Endothelial cell of umbilical vein (primary cell): ENCODE data around the gene TANGO2. TPM values are rescaled to one million over a fixed set of nuclear protein-coding genes. Genes with fewer than 3 reads are reported as not detected.

ENCODE experiments used
- BruUV-seq: library from RNA; stranded (reverse); fragments of 400-500 nt; replicated peaks from 2 replicates; lab custom pipeline; 2021; lab: Mats Ljungman, UMichigan
- CTCF ChIA-PET: fragments of 300-600, 350-600 bp; sonication (Branson Sonifier 250); formaldehyde crosslinking; loops from one replicate; lab custom pipeline; 2021; ENCODE audit warnings: antibody characterized with exemption, inconsistent platforms; lab: Charles Lee
- POLR2A ChIA-PET: fragments of 300-600, 350-600 bp; sonication (Branson Sonifier 250); formaldehyde crosslinking; loops from one replicate; lab custom pipeline; 2021; ENCODE audit warnings: antibody characterized with exemption, inconsistent platforms; lab: Charles Lee
- DNase-seq: peaks from one replicate; pipeline ENCODE4 v3.0.0-alpha.2; 2011; ENCODE audit warnings: low read depth, low spot score
- FAIRE-seq: peaks from 2 replicates; lab custom pipeline; 2011; peaks lifted over from hg19 to GRCh38; lab: Jason Lieb, UNC
- H2AFZ ChIP-seq: 2 replicates; pipeline ENCODE4 v1.6.0; 2012; ENCODE audit warnings: low read depth, low read length, control low read depth, inconsistent platforms
- H3K27ac ChIP-seq: 2 replicates; pipeline ENCODE4 v1.5.1; 2011; ENCODE audit warnings: low read depth, mild to moderate bottlenecking, control low read depth, low read length, moderate library complexity; ENCODE audit not compliant: insufficient read depth
- H3K27me3 ChIP-seq, 2 experiments: 2 replicates each; pipeline versions ENCODE4 v1.6.0 to v1.6.1; 2011; ENCODE audit warnings: low read length in 2 of 2, mixed read lengths in 1 of 2; ENCODE audit not compliant: control insufficient read depth in 2 of 2, insufficient read depth in 2 of 2
- H3K36me3 ChIP-seq, 2 experiments: 2 replicates in 1 of 2; 3 replicates in 1 of 2; pipeline ENCODE4 v1.5.1; 2011; ENCODE audit warnings: low read length in 2 of 2, mild to moderate bottlenecking in 1 of 2, moderate library complexity in 1 of 2; ENCODE audit not compliant: control insufficient read depth in 2 of 2, insufficient read depth in 2 of 2; ENCODE audit errors: extremely low read depth in 1 of 2
- H3K4me1 ChIP-seq: 3 replicates; pipeline ENCODE4 v1.5.1; 2011; ENCODE audit warnings: mild to moderate bottlenecking, low read length; ENCODE audit not compliant: control insufficient read depth, insufficient read depth; ENCODE audit errors: extremely low read depth
- H3K4me2 ChIP-seq: 2 replicates; pipeline ENCODE4 v1.6.1; 2011; ENCODE audit warnings: low read length, control low read depth, mixed read lengths; ENCODE audit not compliant: insufficient read depth
- H3K4me3 ChIP-seq, 3 experiments: fragments of 200-600 bp in 1 of 3; sonication (generic), shearing (Covaris generic) in 1 of 3; replicated peaks in 1 of 3; 2 replicates each; pipeline ENCODE4 v1.5.1; 2011 to 2016; ENCODE audit warnings: control low read depth in 3 of 3, low read length in 3 of 3, mild to moderate bottlenecking in 2 of 3, inconsistent platforms in 1 of 3, low read depth in 1 of 3, moderate library complexity in 1 of 3; ENCODE audit not compliant: insufficient read depth in 1 of 3
- H3K79me2 ChIP-seq: 2 replicates; pipeline ENCODE4 v1.6.0; 2012; ENCODE audit warnings: low read length, inconsistent platforms; ENCODE audit not compliant: control insufficient read depth, insufficient read depth
- H3K9ac ChIP-seq: replicated peaks from 2 replicates; pipeline ENCODE3; 2011; ENCODE audit warnings: low read length, control low read depth; ENCODE audit not compliant: insufficient read depth; ENCODE audit errors: extremely low read depth
- H3K9me1 ChIP-seq: replicated peaks from 3 replicates; pipeline ENCODE4 v1.6.0; 2011; ENCODE audit warnings: mild to moderate bottlenecking, low read length; ENCODE audit not compliant: control insufficient read depth, insufficient read depth; ENCODE audit errors: extremely low read depth
- H3K9me3 ChIP-seq: replicated peaks from 2 replicates; pipeline ENCODE4 v1.5.1; 2012; ENCODE audit warnings: low read length, inconsistent platforms; ENCODE audit not compliant: control insufficient read depth, insufficient read depth
- H4K20me1 ChIP-seq: replicated peaks from 2 replicates; pipeline ENCODE3; 2011; ENCODE audit warnings: mild to moderate bottlenecking, low read length; ENCODE audit not compliant: control insufficient read depth, insufficient read depth; ENCODE audit errors: extremely low read depth
- EZH2 ChIP-seq: IDR thresholded peaks from 2 replicates; pipeline ENCODE4 v1.6.1; 2012; ENCODE audit warnings: borderline replicate concordance, low read depth, mild to moderate bottlenecking, moderate library complexity, low read length, inconsistent platforms; ENCODE audit not compliant: severe bottlenecking
- FOS ChIP-seq: IDR thresholded peaks from 2 replicates; pipeline ENCODE4 v1.6.1; 2011; ENCODE audit warnings: mild to moderate bottlenecking, low read length, moderate library complexity, borderline replicate concordance; ENCODE audit not compliant: insufficient read depth
- GATA2 ChIP-seq: IDR thresholded peaks from 2 replicates; pipeline ENCODE4 v1.7.0; 2011; ENCODE audit warnings: low read depth, mild to moderate bottlenecking, moderate library complexity, mixed read lengths, low read length; ENCODE audit not compliant: insufficient read length, insufficient read depth
- JUN ChIP-seq: IDR thresholded peaks from 2 replicates; pipeline ENCODE4 v1.6.1; 2011; ENCODE audit warnings: borderline replicate concordance, low read depth; ENCODE audit not compliant: insufficient read length, insufficient read depth
- MYC ChIP-seq: IDR thresholded peaks from one replicate; pipeline ENCODE4 v1.6.1; 2011; ENCODE audit warnings: mild to moderate bottlenecking, low read depth, low read length
- POLR2A ChIP-seq: IDR thresholded peaks from 2 replicates; pipeline ENCODE4 v1.6.1; 2012; ENCODE audit warnings: low read depth, mild to moderate bottlenecking, control low read depth, low read length
- POLR2AphosphoS5 ChIP-seq: IDR thresholded peaks from 2 replicates; pipeline ENCODE4 v1.6.1; 2012; ENCODE audit warnings: low read depth, mild to moderate bottlenecking, control low read depth, low read length, moderate library complexity; ENCODE audit not compliant: insufficient read depth
- dilution Hi-C: fragments of 300-500 bp; cut with MboI; formaldehyde crosslinking; loops from one replicate; pipeline ENCODE4 v1.15.0; 2019; ENCODE audit warnings: low sequenced_read_pairs; ENCODE audit not compliant: extremely low pct_ligation_motif_present
- intact Hi-C: fragments of 100-400 bp; cut with micrococcal nuclease; formaldehyde crosslinking; loops from one replicate; pipeline ENCODE4 v1.10.0; 2022
- polyA plus RNA-seq, 4 experiments: library from polyadenylated mRNA; depleted of rRNA in 3 of 4; stranded (reverse) in 3 of 4; unstranded in 1 of 4; fragments of >200 nt; gene quantifications; 2 replicates each; pipeline versions ENCODE4 v1.2.1 to v1.2.3, GENCODE V29; 2011 to 2012; ENCODE audit warnings: missing spikeins in 1 of 4
- total RNA-seq: library from RNA; stranded (reverse); gene quantifications from 2 replicates; pipeline ENCODE4 v1.2.3, GENCODE V29; 2021
- TF ChIP-seq, protein P1 (sequence below): IDR thresholded peaks from 2 replicates; pipeline ENCODE4 v1.6.1; 2011; ENCODE audit not compliant: insufficient read depth, insufficient read length
- TF ChIP-seq, protein P2 (sequence below), 2 donors: IDR thresholded peaks; 1 replicate in 1 of 2; 2 replicates in 1 of 2; pipeline ENCODE4 v1.5.1; 2011; ENCODE audit warnings: low read length in 2 of 2, mild to moderate bottlenecking in 2 of 2, moderate library complexity in 2 of 2, control low read depth in 1 of 2, inconsistent platforms in 1 of 2, low read depth in 1 of 2; ENCODE audit not compliant: insufficient read depth in 1 of 2; ENCODE audit errors: extremely low read depth in 1 of 2

The TANGO2 gene
- total and polyA plus RNA-seq, 2 donors (not counting 3 experiments of a cell fraction or from before 2014, with no cell fraction given), result 40.0 to 49.3 TPM

DNA sequence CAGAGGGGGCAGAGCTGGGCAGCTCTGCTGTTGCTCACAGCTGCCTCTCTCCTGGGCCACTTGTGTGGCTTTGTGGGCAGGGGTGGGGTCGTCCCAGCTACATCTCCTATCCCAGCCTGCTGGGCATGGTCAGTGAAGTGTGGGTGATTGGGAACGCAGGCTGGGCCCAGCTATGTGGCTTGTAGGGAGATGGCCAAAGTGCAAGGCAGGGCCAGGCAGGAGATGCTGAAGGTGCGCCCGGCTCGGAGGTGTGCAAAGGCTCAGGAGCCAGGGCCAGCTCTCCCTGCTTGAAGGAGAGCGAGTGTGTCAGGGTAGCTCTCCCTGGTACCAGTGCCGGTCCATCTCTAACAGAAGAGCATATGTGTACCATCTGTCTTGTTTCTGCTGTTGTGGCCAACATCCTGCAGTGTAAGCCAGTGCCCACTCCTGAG, 86.6 kb downstream of the TANGO2 start:
- dilution Hi-C loops (no loop called here), intact Hi-C loops (no loop called here)
- Histone ChIP-seq H3K79me2 (peaks cover 15% of the 10 kb centered on the region), H3K4me1 (no peaks in the 10 kb centered on the region), H3K4me3 (no peak overlapping the region), H4K20me1 (no peaks in the 10 kb centered on the region), H2AFZ (no peak overlapping the region), H3K27ac (no peak overlapping the region), H3K9me1 (no peaks in the 10 kb centered on the region), H3K9me3 (no peaks in the 10 kb centered on the region), H3K27me3 (no peaks in the 10 kb centered on the region), H3K4me2 (no peak overlapping the region), H3K36me3 (peaks cover 18 to 67% of the 10 kb centered on the region in 2 experiments), H3K9ac (no peak overlapping the region)
- POLR2A ChIA-PET, result no interaction called here
- CTCF ChIA-PET, result interaction anchor here (1.5 kb wide), 1 partner anchor 384 kb away, joined by 3 read pairs; the partner anchor contains the start of gene GP1BB
- FAIRE-seq, result no peak
- no peak for DNase-seq
- no TSS peak for BruUV-seq
- TF ChIP-seq, protein P1, sequence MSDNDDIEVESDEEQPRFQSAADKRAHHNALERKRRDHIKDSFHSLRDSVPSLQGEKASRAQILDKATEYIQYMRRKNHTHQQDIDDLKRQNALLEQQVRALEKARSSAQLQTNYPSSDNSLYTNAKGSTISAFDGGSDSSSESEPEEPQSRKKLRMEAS, result no peak
- TF ChIP-seq FOS (no peak), GATA2 (no peak), MYC (no peak), POLR2AphosphoS5 (no peak), JUN (no peak), EZH2 (no peak), POLR2A (no peak)
- TF ChIP-seq, protein P2, sequence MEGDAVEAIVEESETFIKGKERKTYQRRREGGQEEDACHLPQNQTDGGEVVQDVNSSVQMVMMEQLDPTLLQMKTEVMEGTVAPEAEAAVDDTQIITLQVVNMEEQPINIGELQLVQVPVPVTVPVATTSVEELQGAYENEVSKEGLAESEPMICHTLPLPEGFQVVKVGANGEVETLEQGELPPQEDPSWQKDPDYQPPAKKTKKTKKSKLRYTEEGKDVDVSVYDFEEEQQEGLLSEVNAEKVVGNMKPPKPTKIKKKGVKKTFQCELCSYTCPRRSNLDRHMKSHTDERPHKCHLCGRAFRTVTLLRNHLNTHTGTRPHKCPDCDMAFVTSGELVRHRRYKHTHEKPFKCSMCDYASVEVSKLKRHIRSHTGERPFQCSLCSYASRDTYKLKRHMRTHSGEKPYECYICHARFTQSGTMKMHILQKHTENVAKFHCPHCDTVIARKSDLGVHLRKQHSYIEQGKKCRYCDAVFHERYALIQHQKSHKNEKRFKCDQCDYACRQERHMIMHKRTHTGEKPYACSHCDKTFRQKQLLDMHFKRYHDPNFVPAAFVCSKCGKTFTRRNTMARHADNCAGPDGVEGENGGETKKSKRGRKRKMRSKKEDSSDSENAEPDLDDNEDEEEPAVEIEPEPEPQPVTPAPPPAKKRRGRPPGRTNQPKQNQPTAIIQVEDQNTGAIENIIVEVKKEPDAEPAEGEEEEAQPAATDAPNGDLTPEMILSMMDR (IDR thresholded peaks at IDR 0.05; ENCODE audit: extremely low read depth in 1 of 2, insufficient read depth in 1 of 2, low read depth in 1 of 2, low read length in 2 of 2), result no peak
